Endothelial cell of umbilical vein (primary cell): ENCODE results near the gene KIAA0232. TPM values are rescaled to one million over a fixed set of nuclear protein-coding genes. Genes with fewer than 3 reads are reported as not detected.

Source experiments
- BruUV-seq: library from RNA; stranded (reverse); fragments of 400-500 nt; replicated peaks from 2 replicates; lab custom pipeline; 2021; lab: Mats Ljungman, UMichigan
- CTCF ChIA-PET: fragments of 300-600, 350-600 bp; sonication (Branson Sonifier 250); formaldehyde crosslinking; loops from one replicate; lab custom pipeline; 2021; ENCODE audit warnings: antibody characterized with exemption, inconsistent platforms; lab: Charles Lee
- POLR2A ChIA-PET: fragments of 300-600, 350-600 bp; sonication (Branson Sonifier 250); formaldehyde crosslinking; loops from one replicate; lab custom pipeline; 2021; ENCODE audit warnings: antibody characterized with exemption, inconsistent platforms; lab: Charles Lee
- DNase-seq: peaks from one replicate; pipeline ENCODE4 v3.0.0-alpha.2; 2011; ENCODE audit warnings: low read depth, low spot score
- FAIRE-seq: peaks from 2 replicates; lab custom pipeline; 2011; peaks lifted over from hg19 to GRCh38; lab: Jason Lieb, UNC
- H2AFZ ChIP-seq: 2 replicates; pipeline ENCODE4 v1.6.0; 2012; ENCODE audit warnings: low read depth, low read length, control low read depth, inconsistent platforms
- H3K27ac ChIP-seq: 2 replicates; pipeline ENCODE4 v1.5.1; 2011; ENCODE audit warnings: low read depth, mild to moderate bottlenecking, control low read depth, low read length, moderate library complexity; ENCODE audit not compliant: insufficient read depth
- H3K27me3 ChIP-seq, 2 experiments: 2 replicates each; pipeline versions ENCODE4 v1.6.0 to v1.6.1; 2011; ENCODE audit warnings: low read length in 2 of 2, mixed read lengths in 1 of 2; ENCODE audit not compliant: control insufficient read depth in 2 of 2, insufficient read depth in 2 of 2
- H3K36me3 ChIP-seq, 2 experiments: 2 replicates in 1 of 2; 3 replicates in 1 of 2; pipeline ENCODE4 v1.5.1; 2011; ENCODE audit warnings: low read length in 2 of 2, mild to moderate bottlenecking in 1 of 2, moderate library complexity in 1 of 2; ENCODE audit not compliant: control insufficient read depth in 2 of 2, insufficient read depth in 2 of 2; ENCODE audit errors: extremely low read depth in 1 of 2
- H3K4me1 ChIP-seq: 3 replicates; pipeline ENCODE4 v1.5.1; 2011; ENCODE audit warnings: mild to moderate bottlenecking, low read length; ENCODE audit not compliant: control insufficient read depth, insufficient read depth; ENCODE audit errors: extremely low read depth
- H3K4me2 ChIP-seq: 2 replicates; pipeline ENCODE4 v1.6.1; 2011; ENCODE audit warnings: low read length, control low read depth, mixed read lengths; ENCODE audit not compliant: insufficient read depth
- H3K4me3 ChIP-seq, 3 experiments: fragments of 200-600 bp in 1 of 3; sonication (generic), shearing (Covaris generic) in 1 of 3; replicated peaks in 1 of 3; 2 replicates each; pipeline ENCODE4 v1.5.1; 2011 to 2016; ENCODE audit warnings: control low read depth in 3 of 3, low read length in 3 of 3, mild to moderate bottlenecking in 2 of 3, inconsistent platforms in 1 of 3, low read depth in 1 of 3, moderate library complexity in 1 of 3; ENCODE audit not compliant: insufficient read depth in 1 of 3
- H3K79me2 ChIP-seq: 2 replicates; pipeline ENCODE4 v1.6.0; 2012; ENCODE audit warnings: low read length, inconsistent platforms; ENCODE audit not compliant: control insufficient read depth, insufficient read depth
- H3K9ac ChIP-seq: replicated peaks from 2 replicates; pipeline ENCODE3; 2011; ENCODE audit warnings: low read length, control low read depth; ENCODE audit not compliant: insufficient read depth; ENCODE audit errors: extremely low read depth
- H3K9me1 ChIP-seq: replicated peaks from 3 replicates; pipeline ENCODE4 v1.6.0; 2011; ENCODE audit warnings: mild to moderate bottlenecking, low read length; ENCODE audit not compliant: control insufficient read depth, insufficient read depth; ENCODE audit errors: extremely low read depth
- H3K9me3 ChIP-seq: replicated peaks from 2 replicates; pipeline ENCODE4 v1.5.1; 2012; ENCODE audit warnings: low read length, inconsistent platforms; ENCODE audit not compliant: control insufficient read depth, insufficient read depth
- H4K20me1 ChIP-seq: replicated peaks from 2 replicates; pipeline ENCODE3; 2011; ENCODE audit warnings: mild to moderate bottlenecking, low read length; ENCODE audit not compliant: control insufficient read depth, insufficient read depth; ENCODE audit errors: extremely low read depth
- EZH2 ChIP-seq: IDR thresholded peaks from 2 replicates; pipeline ENCODE4 v1.6.1; 2012; ENCODE audit warnings: borderline replicate concordance, low read depth, mild to moderate bottlenecking, moderate library complexity, low read length, inconsistent platforms; ENCODE audit not compliant: severe bottlenecking
- FOS ChIP-seq: IDR thresholded peaks from 2 replicates; pipeline ENCODE4 v1.6.1; 2011; ENCODE audit warnings: mild to moderate bottlenecking, low read length, moderate library complexity, borderline replicate concordance; ENCODE audit not compliant: insufficient read depth
- GATA2 ChIP-seq: IDR thresholded peaks from 2 replicates; pipeline ENCODE4 v1.7.0; 2011; ENCODE audit warnings: low read depth, mild to moderate bottlenecking, moderate library complexity, mixed read lengths, low read length; ENCODE audit not compliant: insufficient read length, insufficient read depth
- JUN ChIP-seq: IDR thresholded peaks from 2 replicates; pipeline ENCODE4 v1.6.1; 2011; ENCODE audit warnings: borderline replicate concordance, low read depth; ENCODE audit not compliant: insufficient read length, insufficient read depth
- MYC ChIP-seq: IDR thresholded peaks from one replicate; pipeline ENCODE4 v1.6.1; 2011; ENCODE audit warnings: mild to moderate bottlenecking, low read depth, low read length
- POLR2A ChIP-seq: IDR thresholded peaks from 2 replicates; pipeline ENCODE4 v1.6.1; 2012; ENCODE audit warnings: low read depth, mild to moderate bottlenecking, control low read depth, low read length
- POLR2AphosphoS5 ChIP-seq: IDR thresholded peaks from 2 replicates; pipeline ENCODE4 v1.6.1; 2012; ENCODE audit warnings: low read depth, mild to moderate bottlenecking, control low read depth, low read length, moderate library complexity; ENCODE audit not compliant: insufficient read depth
- dilution Hi-C: fragments of 300-500 bp; cut with MboI; formaldehyde crosslinking; loops from one replicate; pipeline ENCODE4 v1.15.0; 2019; ENCODE audit warnings: low sequenced_read_pairs; ENCODE audit not compliant: extremely low pct_ligation_motif_present
- intact Hi-C: fragments of 100-400 bp; cut with micrococcal nuclease; formaldehyde crosslinking; loops from one replicate; pipeline ENCODE4 v1.10.0; 2022
- polyA plus RNA-seq, 4 experiments: library from polyadenylated mRNA; depleted of rRNA in 3 of 4; stranded (reverse) in 3 of 4; unstranded in 1 of 4; fragments of >200 nt; gene quantifications; 2 replicates each; pipeline versions ENCODE4 v1.2.1 to v1.2.3, GENCODE V29; 2011 to 2012; ENCODE audit warnings: missing spikeins in 1 of 4
- total RNA-seq: library from RNA; stranded (reverse); gene quantifications from 2 replicates; pipeline ENCODE4 v1.2.3, GENCODE V29; 2021
- TF ChIP-seq, protein P1 (sequence below): IDR thresholded peaks from 2 replicates; pipeline ENCODE4 v1.6.1; 2011; ENCODE audit not compliant: insufficient read depth, insufficient read length
- TF ChIP-seq, protein P2 (sequence below), 2 donors: IDR thresholded peaks; 1 replicate in 1 of 2; 2 replicates in 1 of 2; pipeline ENCODE4 v1.5.1; 2011; ENCODE audit warnings: low read length in 2 of 2, mild to moderate bottlenecking in 2 of 2, moderate library complexity in 2 of 2, control low read depth in 1 of 2, inconsistent platforms in 1 of 2, low read depth in 1 of 2; ENCODE audit not compliant: insufficient read depth in 1 of 2; ENCODE audit errors: extremely low read depth in 1 of 2

Gene KIAA0232
- total and polyA plus RNA-seq, 2 donors (not counting 3 experiments of a cell fraction or from before 2014, with no cell fraction given), result 5.3 to 18.4 TPM

DNA sequence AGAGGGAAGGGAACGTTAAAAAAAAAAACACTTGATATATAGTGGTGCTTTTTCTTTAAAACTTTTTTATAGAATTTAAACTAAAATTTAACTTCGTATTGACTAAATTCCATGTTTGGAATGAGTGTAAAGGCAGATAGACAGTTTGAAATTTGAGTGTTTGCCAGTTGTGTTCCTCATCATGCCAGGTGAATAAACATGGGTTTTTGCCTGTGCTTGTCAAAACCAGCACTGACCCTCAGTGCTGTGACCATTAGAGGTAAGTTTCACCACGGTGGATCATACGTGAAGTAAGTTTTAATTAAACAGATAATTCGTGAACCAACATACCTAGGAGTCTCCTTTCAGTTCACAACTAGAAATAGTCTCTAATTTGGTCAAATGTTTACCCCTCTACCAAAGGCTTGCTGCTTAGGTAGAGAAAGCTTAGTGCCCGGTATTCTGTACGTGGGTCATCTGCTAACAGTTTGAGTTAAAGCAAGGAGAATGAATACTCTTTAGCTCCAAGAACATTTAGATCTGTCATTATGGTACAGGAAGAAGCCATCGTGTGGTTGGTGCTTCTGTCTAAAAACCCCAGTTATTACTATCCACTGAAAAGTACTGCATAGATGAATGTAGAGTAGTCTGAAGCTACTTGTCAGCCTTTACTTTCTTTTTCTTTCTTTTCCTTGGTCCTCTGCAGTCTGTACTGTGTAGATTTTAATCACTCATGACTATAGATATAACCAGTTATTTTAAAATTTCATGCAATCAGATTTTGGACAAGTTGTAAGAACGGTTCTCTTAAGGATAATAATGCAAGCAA, 32.7 kb downstream of the KIAA0232 start:
- H3K4me1 ChIP-seq, result no peaks in the 10 kb centered on the region
- no peak for TF ChIP-seq POLR2A
- TF ChIP-seq, protein P1, sequence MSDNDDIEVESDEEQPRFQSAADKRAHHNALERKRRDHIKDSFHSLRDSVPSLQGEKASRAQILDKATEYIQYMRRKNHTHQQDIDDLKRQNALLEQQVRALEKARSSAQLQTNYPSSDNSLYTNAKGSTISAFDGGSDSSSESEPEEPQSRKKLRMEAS, result no peak
- TF ChIP-seq POLR2AphosphoS5, result no peak
- TF ChIP-seq MYC, result no peak
- TF ChIP-seq GATA2, result no peak
- no peak for TF ChIP-seq EZH2
- TF ChIP-seq, protein P2, sequence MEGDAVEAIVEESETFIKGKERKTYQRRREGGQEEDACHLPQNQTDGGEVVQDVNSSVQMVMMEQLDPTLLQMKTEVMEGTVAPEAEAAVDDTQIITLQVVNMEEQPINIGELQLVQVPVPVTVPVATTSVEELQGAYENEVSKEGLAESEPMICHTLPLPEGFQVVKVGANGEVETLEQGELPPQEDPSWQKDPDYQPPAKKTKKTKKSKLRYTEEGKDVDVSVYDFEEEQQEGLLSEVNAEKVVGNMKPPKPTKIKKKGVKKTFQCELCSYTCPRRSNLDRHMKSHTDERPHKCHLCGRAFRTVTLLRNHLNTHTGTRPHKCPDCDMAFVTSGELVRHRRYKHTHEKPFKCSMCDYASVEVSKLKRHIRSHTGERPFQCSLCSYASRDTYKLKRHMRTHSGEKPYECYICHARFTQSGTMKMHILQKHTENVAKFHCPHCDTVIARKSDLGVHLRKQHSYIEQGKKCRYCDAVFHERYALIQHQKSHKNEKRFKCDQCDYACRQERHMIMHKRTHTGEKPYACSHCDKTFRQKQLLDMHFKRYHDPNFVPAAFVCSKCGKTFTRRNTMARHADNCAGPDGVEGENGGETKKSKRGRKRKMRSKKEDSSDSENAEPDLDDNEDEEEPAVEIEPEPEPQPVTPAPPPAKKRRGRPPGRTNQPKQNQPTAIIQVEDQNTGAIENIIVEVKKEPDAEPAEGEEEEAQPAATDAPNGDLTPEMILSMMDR (IDR thresholded peaks at IDR 0.05; ENCODE audit: extremely low read depth in 1 of 2, insufficient read depth in 1 of 2, low read depth in 1 of 2, low read length in 2 of 2), result no peak
- TF ChIP-seq JUN, result no peak
- no peak for TF ChIP-seq FOS
- H2AFZ ChIP-seq, result no peak overlapping the region
- dilution Hi-C loops (no loop called here), intact Hi-C loops (no loop called here)
- no peaks in the 10 kb centered on the region for H3K36me3 ChIP-seq
- H3K27me3 ChIP-seq, result no peaks in the 10 kb centered on the region
- H3K27ac ChIP-seq, result no peak overlapping the region
- no peak overlapping the region for H3K4me3 ChIP-seq
- ChIA-PET CTCF (interaction anchor here (1.6 kb wide), 1 partner anchor 32 kb away, joined by 4 read pairs; no protein-coding TSS in a partner anchor), POLR2A (no interaction called here)
- no peak overlapping the region for H3K4me2 ChIP-seq
- no TSS peak for BruUV-seq
- no peaks in the 10 kb centered on the region for H3K9me3 ChIP-seq
- DNase-seq, result no peak
- no peak overlapping the region for H3K9ac ChIP-seq
- no peaks in the 10 kb centered on the region for H4K20me1 ChIP-seq
- no peak for FAIRE-seq
- H3K79me2 ChIP-seq, result peaks cover 57% of the 10 kb centered on the region
- no peaks in the 10 kb centered on the region for H3K9me1 ChIP-seq
